ENCODE measurements around the gene MAPK14.

- TF ChIP-seq CTCF (IDR thresholded peaks at IDR 0.05; ENCODE audit: low read depth, low read length, poor library complexity, severe bottlenecking) (no peak), EZH2phosphoT487 (IDR thresholded peaks at IDR 0.05; ENCODE audit: borderline replicate concordance, low read length) (no peak)
These were observed 99.2 kb downstream of the MAPK14 start for GRCh38 chr6:36126553-36127458.
